Cortex of kidney (tissue), 1 donor: Measurements from ENCODE around the gene SAE1.

ENCODE experiments used
- DNase-seq: peaks from one replicate; lab custom pipeline; 2025; lab: John Stamatoyannopoulos, UW

SAE1 gene

DNA sequence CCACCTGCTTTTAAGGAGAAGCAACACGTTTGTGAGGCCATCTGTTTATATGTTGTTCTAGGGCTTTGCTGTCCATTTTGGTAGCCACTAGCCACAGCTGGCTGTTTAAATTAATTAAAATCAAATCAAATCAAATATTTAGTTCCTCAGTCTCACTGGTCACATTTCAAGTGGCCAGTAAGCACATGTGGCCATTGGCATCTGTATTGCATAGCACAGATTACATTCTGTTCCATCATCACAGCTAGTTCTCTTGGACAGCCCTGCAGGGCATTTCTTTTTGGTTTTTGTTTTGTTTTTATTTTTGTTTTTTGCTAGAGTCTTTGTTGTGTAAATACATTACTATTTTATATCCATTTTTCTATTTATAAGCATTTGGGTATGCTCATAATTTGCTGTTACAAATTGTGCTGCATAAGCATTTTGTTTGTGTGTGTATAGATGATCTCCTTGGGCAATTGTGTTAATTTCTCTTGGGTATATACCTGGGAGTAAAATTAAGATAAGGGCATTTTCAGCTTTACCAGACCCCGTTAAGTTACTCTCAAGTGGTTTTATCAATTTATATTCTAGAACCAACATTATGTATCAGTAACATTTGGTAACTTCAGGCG, 31.3 kb downstream of the SAE1 start:
- no peak for DNase-seq

DNA sequence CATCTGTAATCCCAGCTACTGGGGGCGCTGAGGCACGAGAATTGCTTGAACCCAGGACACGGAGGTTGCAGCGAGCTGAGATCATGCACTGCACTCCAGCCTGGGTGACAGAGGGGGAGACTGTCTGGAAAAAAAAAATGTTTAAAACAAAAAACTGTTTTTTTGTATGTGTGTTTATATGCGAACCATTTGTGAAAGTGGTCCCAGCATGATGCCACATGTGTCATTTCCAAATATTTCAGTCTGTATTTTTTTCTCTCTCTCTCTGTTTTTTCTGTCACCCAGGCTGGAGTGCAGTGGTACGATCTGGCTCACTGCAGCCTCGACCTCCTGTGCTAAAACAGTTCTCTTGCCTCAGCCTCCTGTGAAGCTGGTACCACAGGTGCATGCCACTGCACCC, 37.4 kb downstream of the SAE1 start:
- DNase-seq, result no peak

DNA sequence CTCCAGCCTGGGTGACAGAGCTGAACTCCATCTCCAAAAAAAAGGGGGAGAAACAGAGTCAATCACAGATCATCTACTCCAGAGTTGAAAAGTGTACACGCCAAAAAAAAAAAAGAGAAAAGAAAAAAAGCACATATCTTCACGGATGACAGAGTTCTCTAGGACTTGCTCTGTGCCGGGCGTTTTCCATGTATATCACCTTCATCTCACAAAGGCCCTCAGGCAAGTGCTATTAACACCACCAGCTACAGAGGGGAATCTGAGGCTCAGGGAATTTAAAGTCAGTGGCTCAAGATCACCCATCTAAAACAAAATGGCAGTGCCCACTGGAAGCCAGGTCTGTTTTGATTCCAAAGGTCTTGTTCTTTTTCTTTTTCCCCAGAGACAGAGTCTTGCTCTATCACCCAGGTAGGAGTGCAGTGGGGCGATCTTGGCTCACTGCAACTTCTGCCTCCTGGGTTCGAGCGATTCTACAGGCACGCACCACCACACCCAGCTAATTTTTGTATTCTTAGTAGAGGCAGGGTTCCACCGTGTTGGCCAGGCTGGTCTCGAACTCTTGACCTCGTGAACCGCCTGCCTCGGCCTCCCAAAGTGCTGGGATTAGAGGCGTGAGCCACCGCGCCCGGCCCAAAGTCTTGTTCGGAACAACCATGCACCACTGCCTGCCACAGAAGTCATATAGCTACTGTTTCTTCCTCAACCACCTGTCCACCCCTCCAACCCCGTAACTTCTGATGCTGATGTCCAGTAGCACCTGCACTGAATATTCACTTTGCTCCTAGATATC, 42.2 kb downstream of the SAE1 start:
- DNase-seq, result no peak

DNA sequence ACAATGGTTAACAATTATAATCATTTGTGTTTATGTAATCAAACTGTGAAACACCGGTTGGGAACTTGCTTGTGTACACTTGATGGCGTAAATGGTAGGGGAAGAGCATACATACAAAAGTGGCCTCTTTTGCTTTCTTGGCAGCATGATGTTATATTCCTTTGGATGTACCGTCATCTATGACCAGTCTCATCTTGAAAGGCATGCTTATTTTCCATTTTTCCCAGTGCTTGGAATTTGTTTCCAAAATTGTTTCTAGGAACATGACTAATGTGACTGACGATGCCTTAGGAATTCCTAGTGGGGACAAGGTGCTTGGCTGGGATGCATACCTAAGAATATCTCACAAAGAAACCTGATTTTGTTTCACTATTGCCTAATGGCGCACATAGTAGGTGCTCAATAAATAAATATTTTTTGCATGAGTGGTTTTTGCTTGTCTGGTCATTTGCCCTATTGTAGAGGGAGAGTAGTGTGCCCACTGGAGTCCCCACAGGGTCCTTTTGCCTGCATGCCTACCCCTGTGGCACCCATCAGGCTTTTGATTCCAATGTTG, 45.5 kb downstream of the SAE1 start:
- DNase-seq, result no peak

DNA sequence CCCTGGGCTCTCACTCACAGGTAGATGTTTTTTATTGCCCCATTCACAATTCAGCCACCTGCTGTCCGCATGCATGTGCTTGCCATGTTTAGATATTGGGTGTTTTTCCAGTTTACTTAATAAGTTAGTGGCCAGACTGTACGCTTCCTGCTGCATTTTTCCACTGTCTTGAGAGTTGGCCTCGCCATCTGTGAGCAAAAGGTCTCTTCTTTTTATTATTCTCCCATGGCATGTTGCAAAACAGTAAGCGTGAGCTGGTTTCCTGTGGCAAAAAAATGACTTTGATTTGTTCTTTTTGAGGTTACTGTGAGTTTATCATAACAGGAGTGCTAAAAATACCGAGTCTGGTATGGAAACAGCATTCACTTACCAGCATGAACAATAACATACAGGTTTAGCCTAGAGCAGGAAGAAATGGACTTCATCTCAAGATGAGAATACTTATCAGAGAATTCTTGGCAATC, 46.0 kb downstream of the SAE1 start:
- DNase-seq, result no peak

DNA sequence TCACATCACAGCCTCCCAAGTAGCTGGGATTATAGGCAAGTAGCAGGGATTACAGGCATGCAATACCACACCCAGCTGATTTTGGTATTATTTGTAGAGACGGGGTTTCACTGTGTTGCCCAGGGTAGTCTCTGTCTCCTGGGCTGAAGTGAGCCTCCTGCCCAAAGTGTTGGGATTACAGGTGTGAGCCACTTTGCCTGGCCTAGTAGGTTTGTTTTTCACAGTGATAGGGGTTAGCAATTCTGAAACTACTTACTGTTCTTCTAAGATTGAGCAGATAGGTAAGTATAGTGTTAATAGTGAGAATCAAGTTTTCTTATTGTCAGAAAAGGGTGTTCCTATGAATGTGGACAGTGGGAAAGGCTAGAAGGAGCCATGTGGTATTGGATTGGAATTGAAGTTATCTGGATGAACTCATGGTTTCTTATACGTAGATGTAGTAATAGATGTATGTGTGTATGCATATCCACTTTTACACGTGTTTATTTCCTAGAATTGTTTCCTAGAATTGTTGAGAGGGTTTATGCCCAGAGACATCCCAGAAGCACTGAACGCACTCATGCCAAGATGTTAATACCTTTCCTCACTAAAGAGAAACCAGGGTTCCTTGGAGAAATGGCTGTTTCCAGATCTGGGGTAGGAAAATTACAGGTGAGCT, 49.1 kb downstream of the SAE1 start:
- DNase-seq, result no peak

DNA sequence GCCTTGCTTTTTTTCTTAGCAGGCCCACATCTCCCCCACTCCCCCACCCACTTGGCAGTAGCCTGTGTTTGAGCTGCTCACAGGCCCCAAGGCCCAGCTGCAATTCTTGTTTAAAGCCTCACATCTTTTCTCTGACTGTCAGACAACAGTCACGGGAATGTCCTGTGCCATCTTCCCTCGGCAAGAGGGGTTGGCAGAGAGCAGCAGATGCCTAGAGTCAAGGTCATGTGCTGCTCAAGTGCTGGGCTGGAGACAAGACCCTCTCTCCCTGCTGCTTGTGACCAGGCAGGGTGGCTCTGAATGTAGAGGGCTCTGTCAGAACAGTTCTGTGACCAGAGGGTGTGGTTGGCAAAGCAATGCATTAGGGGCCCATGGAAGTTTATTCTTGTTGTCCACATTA, 53.0 kb downstream of the SAE1 start:
- DNase-seq, result no peak

DNA sequence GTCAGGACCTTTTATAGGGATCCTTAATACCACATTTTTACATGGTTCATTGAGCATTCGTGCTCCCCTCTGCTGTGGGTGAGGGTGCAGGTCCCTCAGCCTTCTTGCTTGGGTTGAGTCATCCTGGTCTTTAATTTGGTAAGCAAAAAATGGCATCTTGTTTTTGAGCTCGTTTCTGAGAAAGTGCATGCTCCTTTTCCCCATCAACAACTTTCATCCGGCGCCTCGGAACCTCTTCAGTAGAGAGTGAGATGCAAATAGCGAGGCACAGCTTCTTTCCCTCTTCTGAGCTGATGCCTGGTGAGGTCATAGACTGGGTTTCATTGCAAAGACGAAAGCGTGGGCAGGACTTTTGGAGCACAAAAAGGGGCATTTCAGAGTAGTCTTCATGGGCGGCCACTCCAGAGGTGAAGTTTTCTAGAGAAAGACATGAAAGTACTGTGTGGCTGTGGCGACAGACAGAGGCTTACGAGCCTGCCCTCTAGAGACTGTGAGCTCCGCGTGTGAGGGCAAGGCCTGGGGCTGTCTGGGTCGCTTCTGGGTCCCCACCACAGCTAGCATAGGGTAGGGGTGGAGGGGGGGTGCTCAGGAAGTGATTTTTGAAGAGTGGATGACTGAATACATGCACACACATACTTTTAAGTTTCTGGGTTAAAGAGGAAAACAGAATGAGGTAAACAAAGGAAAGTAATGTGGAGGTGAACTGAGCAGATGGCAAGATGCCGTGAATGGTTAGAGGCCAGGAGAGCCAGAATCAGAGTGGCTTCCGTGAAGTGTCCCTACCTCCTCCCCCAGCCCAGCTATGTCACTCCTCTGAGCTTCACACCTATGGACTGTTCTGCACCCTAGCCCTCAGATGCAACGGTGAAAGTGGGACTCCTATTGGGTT, 56.1 kb downstream of the SAE1 start:
- DNase-seq, result no peak

DNA sequence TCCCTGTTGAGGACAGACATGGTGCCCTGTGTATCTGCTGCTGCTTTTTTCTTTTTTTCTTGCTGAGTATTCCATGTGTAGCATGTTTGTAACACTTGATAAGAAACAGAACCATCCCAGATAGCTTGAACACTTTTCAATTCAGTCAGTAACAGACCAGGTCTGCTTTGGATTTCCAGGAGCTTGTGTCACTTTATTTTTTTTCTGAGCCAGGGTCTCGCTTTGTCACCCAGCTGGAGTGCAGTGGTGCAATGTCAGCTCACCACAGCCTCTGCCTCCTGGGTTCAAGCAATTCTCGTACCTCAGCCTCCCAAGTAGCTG, 56.7 kb downstream of the SAE1 start:
- DNase-seq, result no peak

DNA sequence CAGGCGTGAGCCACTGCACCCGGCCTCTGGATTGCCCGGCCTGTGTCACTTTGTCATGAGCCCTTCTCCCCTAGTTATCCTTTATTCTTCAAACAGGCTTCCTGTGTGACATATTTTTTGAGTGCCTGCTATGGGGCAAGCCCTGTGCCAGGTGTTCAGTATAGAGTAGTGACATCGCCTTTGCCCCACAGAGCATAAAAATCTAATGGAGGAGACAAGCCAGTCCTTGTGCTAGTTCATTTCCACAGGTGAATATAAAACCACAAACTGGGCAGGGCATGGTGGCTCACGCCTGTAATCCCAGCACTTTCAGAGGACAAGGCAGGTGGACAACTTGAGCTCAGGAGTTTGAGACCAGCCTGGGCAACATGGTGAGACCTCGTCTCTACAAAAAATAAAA, 57.2 kb downstream of the SAE1 start:
- DNase-seq, result no peak

DNA sequence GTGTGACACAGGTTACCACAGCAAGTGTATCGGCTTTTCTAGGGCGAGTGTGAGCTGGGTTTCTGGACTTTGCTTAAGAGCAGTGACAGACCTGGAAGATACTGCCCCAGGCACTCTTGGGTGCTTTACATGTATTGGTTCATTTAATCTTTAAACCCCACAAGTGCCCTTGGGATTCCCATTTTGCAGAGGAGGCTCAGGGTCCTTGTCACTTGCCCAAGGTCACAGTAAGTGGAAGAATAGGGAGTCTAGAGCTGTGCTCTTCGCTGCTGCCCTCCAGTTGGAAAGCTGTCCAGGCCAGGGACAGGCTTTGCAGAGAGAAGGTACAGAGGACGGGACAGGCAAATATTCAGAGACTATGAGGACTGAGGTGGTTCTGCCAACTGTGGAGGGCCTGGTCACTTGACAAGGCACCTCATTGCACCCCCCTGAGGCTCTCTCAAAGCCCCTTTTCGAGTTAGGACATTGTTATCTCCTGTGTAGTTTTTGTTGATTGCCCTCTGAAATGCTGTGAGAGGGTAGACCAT, 57.9 kb downstream of the SAE1 start:
- DNase-seq, result no peak

DNA sequence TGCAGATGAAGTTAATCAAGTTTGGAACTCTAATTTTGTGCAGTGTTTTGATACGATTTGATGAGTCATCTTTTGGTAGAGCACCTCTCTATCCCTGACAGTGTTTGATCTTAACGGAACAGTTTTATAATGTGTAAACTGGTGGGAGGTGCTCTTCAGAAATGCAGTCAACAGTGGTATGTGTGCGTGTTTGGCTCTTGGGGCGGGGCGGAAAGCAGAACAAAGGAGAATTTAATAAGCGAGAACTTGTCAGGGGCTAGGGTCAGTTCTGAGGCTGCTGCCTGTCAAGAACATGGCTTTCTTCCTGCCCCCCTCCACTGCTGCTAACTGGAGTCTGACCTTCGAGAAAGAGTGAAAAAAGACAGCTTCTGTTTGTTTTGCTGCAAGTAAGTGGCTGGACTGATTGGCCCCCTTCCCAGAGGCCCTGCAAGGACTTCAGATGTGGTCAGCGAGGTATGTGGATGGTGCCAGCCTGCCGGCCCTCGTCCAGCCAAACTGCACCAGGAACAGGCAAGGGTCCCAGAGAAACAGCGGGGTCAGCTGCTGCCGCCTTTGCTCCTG, 59.6 kb downstream of the SAE1 start:
- no peak for DNase-seq

DNA sequence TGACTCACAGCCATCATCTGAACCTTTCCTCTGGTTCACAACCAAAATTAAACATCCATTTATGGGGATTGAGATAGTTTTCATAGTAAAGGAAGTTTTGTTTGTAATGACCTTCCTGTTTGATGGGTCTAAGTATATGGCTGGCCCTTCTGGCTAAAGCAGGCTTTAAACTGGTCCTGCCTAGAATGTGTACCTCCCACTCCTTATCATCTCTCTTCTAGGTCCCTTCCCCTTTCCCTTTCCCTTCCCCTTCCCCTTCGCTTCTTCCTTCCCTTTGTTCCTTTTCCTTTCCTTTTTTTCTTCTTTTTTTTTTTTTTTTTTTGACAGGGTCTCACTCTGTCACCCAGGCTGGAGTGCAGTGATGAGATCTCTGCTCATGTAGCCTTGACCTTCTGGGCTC, 64.8 kb downstream of the SAE1 start:
- no peak for DNase-seq

DNA sequence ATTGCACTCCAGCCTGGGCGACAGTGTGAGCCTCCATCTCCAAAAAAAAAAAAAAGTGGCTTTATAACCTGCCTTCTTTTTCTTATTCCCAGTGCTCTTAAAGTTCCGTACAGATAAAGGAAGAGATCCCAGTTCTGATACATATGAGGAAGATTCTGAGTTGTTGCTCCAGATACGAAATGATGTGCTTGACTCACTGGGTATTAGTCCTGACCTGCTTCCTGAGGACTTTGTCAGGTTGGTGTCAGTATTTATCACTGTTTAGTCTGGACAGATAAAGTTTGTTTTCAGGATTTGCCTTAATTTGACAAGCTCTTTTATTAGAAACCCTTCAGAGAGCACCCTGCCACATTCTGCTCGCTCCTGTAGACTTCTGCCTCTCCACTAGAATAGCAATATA, 66.5 kb downstream of the SAE1 start:
- DNase-seq, result no peak

DNA sequence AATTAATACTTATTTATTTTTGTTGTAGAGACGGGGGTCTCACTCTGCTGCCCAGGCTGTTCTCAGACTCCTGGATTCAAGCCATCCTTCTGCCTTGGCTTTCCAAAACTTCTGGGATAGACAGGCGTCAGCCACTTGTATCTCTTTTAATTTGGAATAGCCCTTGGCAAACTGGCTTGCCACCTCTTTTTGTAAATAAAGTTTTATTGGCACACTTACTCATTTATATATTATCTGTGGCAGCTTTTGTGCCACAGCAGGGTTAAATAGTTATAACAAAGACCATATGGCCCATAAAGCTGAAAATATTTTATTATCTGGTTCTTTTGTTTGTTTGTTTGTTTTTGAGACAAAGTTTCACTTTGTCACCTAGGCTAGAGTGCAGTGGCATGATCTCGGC, 69.9 kb downstream of the SAE1 start:
- no peak for DNase-seq

DNA sequence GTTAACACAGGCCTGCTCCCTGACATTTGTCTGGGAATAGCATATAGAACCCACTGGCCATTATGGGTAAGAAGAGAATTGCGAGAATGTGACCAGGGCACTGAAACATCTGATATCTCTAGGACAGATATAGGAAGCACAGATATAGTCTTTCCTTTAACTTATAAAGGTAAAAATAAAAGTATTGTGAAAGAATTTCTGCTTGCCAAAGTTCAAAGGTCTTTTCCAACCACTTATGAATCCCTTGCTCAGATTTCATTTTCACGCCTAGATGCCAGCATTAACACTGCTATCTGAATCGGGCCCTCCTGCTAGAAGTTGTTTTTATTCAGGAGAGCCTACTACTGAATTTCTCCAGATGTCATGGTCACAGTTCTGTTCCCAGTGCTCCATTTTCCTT, 72.6 kb downstream of the SAE1 start:
- DNase-seq, result no peak

DNA sequence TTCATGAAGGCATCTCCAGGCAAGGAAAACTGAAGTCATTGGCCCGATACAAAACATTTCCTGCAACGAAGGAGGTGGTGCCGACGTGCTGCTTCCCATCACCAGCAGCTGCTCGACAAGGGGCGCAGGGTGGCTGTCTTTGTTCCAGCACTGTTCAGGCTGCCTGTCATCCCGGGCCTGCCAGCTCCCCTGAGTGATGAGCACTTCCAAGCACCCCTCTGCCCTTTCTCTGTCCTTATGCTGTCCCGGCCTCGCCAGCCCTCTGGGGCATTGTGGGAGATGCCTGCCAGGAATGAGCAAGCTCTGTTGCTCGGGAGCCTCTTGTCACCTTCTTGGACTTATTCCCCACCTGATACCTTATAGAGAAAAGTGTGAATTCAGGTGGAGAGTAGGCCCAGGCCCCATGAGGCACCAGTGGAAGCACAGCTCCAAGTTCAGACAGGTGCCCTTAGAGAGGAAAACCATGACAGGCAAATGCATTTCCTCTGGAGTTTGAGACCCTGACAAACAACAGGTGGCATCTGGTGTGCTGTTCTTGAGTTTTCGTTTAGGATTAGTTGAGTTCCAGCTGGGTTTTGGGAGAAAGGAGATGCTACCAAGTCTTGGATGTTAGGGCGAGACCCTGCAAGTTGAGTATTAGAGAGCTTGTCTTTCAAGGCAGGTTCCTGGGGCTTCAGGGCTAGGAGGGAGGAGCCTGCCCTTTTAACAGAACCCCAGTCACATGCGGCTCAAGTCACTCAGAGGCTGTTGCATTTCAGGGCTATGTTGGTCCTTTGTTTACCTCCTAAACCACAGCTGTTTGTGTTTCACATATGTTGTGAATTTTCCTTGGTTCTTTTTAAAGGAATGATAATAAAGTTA, 78.9 kb downstream of the SAE1 start:
- DNase-seq, result no peak

DNA sequence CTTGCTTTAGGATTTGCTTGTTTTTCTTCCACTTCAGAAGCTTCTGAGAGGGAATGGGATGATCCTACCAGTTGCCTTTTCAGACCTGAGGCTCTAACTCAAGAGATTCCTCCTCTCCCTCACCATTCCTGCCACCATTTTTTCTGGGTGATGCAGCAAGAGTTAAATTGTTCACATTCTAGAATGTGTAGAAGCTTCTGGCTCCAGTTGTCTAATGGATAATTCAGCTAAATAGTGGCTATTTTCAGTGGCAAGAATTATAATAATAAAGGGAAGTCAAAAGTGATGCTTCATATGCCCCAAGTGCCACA, 79.5 kb downstream of the SAE1 start:
- DNase-seq, result no peak

DNA sequence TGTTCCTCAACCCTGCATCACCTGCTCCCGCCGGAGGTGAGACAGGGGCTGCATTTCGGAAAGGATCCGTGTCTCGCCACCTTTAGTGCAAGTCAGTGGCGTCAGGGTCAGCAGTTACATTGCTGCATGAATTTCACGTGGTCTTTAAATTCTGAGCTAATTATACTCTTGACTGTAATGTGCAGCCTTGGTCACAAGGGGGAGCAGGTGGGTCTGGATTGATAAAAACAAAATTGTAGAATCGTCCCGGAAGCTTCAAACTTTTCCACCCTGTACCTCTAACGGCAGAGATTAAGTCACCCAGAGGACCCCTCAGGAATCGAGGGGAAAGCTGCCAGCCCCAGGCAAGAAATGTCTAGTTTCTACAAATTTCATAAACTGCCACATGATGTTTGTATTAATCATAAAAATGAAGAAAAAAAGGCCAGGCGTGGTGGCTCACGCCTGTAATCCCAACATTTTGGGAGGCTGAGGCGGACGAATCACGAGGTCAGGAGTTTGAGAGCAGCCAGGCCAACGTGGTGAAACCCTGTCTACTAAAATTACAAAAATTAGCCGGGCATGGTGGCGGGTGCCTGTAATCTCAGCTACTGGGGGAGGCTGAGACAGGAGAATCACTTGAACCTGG, 80.2 kb downstream of the SAE1 start:
- no peak for DNase-seq

DNA sequence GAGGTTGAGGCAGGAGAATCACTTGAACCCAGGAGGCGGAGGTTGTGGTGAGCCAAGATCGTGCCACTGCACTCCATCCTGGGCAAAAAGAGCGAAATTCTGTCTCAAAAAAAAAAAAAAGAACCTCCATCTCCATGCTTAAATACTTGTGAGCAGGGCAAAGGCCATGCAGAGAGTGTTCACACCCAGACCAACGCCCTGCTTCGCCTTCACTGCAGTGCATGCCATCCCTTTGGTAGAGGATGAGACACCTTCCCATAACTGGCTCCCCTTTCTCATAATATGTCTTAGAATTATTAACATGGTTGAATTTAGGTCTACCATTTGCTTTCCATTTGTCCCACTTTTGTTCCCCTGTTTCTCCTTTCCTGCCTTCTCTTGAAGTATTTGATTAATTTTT, 84.9 kb downstream of the SAE1 start:
- no peak for DNase-seq
